HG03280 (cell line): ENCODE results near the gene EXD3.

Experiments
- ATAC-seq: cut with Tn5 transposase; IDR thresholded peaks from one replicate; pipeline ENCODE4 v1.9.1; 2021; ENCODE audit warnings: mild to moderate bottlenecking, moderate library complexity; ENCODE audit not compliant: unreplicated experiment

The EXD3 gene

GRCh38 chr9:137447722-137448601 lies 25.0 kb upstream of the EXD3 start:
- no peak for ATAC-seq

- ATAC-seq, result no peak
Measured at GRCh38 chr9:137446851-137447471, 24.0 kb upstream of the EXD3 start.

GRCh38 chr9:137445930-137446431 lies 23.0 kb upstream of the EXD3 start:
- no peak for ATAC-seq

- peak; percentile 61 for ATAC-seq
Measured at GRCh38 chr9:137445275-137445807, 22.4 kb upstream of the EXD3 start.

GRCh38 chr9:137444106-137444790 lies 21.3 kb upstream of the EXD3 start:
- ATAC-seq, result no peak

GRCh38 chr9:137441935-137442321 lies 19.0 kb upstream of the EXD3 start:
- ATAC-seq, result no peak

- ATAC-seq, result no peak
Measured at GRCh38 chr9:137441289-137441934, 18.4 kb upstream of the EXD3 start, which contains the start of gene ENTPD8. ENTPD8 (minus strand) TSS chr9:137441357; CDS start chr9:137438285, 3,072 bp downstream.

GRCh38 chr9:137439158-137439714 lies 16.3 kb upstream of the EXD3 start:
- no peak for ATAC-seq

- ATAC-seq, result no peak
Measured at GRCh38 chr9:137438591-137439157, 15.7 kb upstream of the EXD3 start.

GRCh38 chr9:137437691-137438590 lies 15.0 kb upstream of the EXD3 start:
- no peak for ATAC-seq

GRCh38 chr9:137436761-137437600 lies 14.0 kb upstream of the EXD3 start:
- ATAC-seq, result no peak

- ATAC-seq, result no peak
Measured at GRCh38 chr9:137435980-137436760, 13.2 kb upstream of the EXD3 start.

- no peak for ATAC-seq
Measured at GRCh38 chr9:137435381-137435891, 12.5 kb upstream of the EXD3 start.

GRCh38 chr9:137434498-137435380 lies 11.8 kb upstream of the EXD3 start:
- ATAC-seq, result no peak

- ATAC-seq, result no peak
Measured at GRCh38 chr9:137433916-137434431, 11.0 kb upstream of the EXD3 start.

- ATAC-seq, result no peak
Measured at GRCh38 chr9:137433349-137433915, 10.5 kb upstream of the EXD3 start.
